HepG2 (cell line): ENCODE measurements around the gene RAB40C.

Source experiments
- AKAP8 ChIP-seq: sonication (generic); formaldehyde crosslinking; IDR thresholded peaks from 2 replicates; pipeline ENCODE4 v1.5.1; 2020; ENCODE audit warnings: mild to moderate bottlenecking, missing genetic modification reagents
- BCL6 ChIP-seq: IDR thresholded peaks from 2 replicates; pipeline ENCODE4 v1.6.1; 2016; ENCODE audit warnings: missing genetic modification reagents, missing compliant biosample characterization
- CBX5 ChIP-seq: sonication (generic); formaldehyde crosslinking; IDR thresholded peaks from 2 replicates; pipeline ENCODE4 v1.4.0; 2020; ENCODE audit warnings: missing genetic modification reagents, borderline replicate concordance
- CTCF ChIP-seq: sonication (generic); formaldehyde crosslinking; IDR thresholded peaks from 2 replicates; pipeline ENCODE4 v1.5.0; 2020; ENCODE audit warnings: mild to moderate bottlenecking, missing genetic modification reagents, moderate library complexity
- HCFC1 ChIP-seq: fragments of 150-350 bp; IDR thresholded peaks from 2 replicates; pipeline ENCODE4 v1.6.1; 2014; ENCODE audit warnings: low read depth, low read length
- HDAC2 ChIP-seq: sonication (generic); formaldehyde crosslinking; IDR thresholded peaks from 2 replicates; pipeline ENCODE4 v1.4.0; 2020; ENCODE audit warnings: missing genetic modification reagents
- MAX ChIP-seq: IDR thresholded peaks from 2 replicates; pipeline ENCODE4 v1.6.1; 2012; ENCODE audit warnings: inconsistent platforms
- PBX2 ChIP-seq: IDR thresholded peaks from 2 replicates; pipeline ENCODE4 v1.6.1; 2016; ENCODE audit warnings: control low read depth
- SMC3 ChIP-seq: IDR thresholded peaks from 2 replicates; pipeline ENCODE4 v1.6.1; 2011; ENCODE audit warnings: low read length, improper control_type of control experiment
- ZBTB10 ChIP-seq: sonication (generic); formaldehyde crosslinking; IDR thresholded peaks from 2 replicates; pipeline ENCODE4 v1.4.0; 2020; ENCODE audit warnings: missing genetic modification reagents, borderline replicate concordance
- ZSCAN31 ChIP-seq: sonication (generic); formaldehyde crosslinking; IDR thresholded peaks from 2 replicates; pipeline ENCODE4 v1.5.0; 2020; ENCODE audit warnings: low read depth, mild to moderate bottlenecking, missing genetic modification reagents
- TF ChIP-seq, protein P1 (sequence below): IDR thresholded peaks from 2 replicates; pipeline ENCODE4 v1.6.1; 2012; ENCODE audit warnings: low read length, improper control_type of control experiment

DNA sequence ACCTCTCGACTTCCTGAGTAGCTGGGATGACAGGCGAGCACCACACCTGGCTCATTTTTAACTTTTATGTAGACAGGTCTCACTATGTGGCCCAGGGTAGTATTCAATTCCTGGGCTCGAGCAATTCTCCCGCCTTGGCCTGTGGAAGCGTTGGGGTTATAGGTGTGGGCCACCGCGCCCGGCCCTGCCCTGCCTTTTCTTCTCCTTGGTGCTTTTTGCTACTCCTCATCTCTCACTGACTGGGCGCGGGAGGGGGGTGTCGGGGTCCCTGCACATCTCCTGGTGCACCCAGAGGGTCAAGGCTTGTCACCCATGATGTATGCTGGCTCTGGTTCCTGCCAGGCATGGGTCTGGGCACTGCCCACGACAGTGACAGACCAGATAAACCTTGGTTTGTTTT is 54.7 kb downstream of the RAB40C start:
- TF ChIP-seq AKAP8 (CRISPR knock-in tag), result no peak
- TF ChIP-seq HDAC2, result no peak
- TF ChIP-seq CTCF, result no peak
- no peak for TF ChIP-seq BCL6 (CRISPR knock-in tag)
- TF ChIP-seq, protein P1, sequence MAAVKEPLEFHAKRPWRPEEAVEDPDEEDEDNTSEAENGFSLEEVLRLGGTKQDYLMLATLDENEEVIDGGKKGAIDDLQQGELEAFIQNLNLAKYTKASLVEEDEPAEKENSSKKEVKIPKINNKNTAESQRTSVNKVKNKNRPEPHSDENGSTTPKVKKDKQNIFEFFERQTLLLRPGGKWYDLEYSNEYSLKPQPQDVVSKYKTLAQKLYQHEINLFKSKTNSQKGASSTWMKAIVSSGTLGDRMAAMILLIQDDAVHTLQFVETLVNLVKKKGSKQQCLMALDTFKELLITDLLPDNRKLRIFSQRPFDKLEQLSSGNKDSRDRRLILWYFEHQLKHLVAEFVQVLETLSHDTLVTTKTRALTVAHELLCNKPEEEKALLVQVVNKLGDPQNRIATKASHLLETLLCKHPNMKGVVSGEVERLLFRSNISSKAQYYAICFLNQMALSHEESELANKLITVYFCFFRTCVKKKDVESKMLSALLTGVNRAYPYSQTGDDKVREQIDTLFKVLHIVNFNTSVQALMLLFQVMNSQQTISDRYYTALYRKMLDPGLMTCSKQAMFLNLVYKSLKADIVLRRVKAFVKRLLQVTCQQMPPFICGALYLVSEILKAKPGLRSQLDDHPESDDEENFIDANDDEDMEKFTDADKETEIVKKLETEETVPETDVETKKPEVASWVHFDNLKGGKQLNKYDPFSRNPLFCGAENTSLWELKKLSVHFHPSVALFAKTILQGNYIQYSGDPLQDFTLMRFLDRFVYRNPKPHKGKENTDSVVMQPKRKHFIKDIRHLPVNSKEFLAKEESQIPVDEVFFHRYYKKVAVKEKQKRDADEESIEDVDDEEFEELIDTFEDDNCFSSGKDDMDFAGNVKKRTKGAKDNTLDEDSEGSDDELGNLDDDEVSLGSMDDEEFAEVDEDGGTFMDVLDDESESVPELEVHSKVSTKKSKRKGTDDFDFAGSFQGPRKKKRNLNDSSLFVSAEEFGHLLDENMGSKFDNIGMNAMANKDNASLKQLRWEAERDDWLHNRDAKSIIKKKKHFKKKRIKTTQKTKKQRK, result no peak
- TF ChIP-seq PBX2 (CRISPR knock-in tag), result no peak
- TF ChIP-seq MAX, result no peak
- TF ChIP-seq ZBTB10 (CRISPR knock-in tag), result no peak
- TF ChIP-seq ZSCAN31, result no peak
- no peak for TF ChIP-seq SMC3
- no peak for TF ChIP-seq CBX5 (CRISPR knock-in tag)
- TF ChIP-seq HCFC1, result no peak
